Adrenal gland (tissue), 12 donors: Measurements from ENCODE around the gene ETV1. TPM values are rescaled to one million over a fixed set of nuclear protein-coding genes. Genes with fewer than 3 reads are reported as not detected.
A peak's percentile ranks its signal among the peaks of the same experiment; 100 is the strongest.

Experiments used
- DNase-seq, 7 donors: peaks; one replicate each; pipeline ENCODE4 v3.0.0-alpha.2; 2019 to 2020
- H3K27ac ChIP-seq, 5 donors: fragments of 200-600 bp; sonication (generic) in 4 of 5; 1 replicate in 3 of 5; 2 replicates in 2 of 5; pipeline versions ENCODE4 v1.5.1 to v1.8.0; 2016 to 2020; ENCODE audit warnings: mild to moderate bottlenecking in 1 of 5
- H3K27me3 ChIP-seq: fragments of 200-600 bp; 2 replicates; pipeline ENCODE4 v1.8.0; 2021
- H3K36me3 ChIP-seq, 2 donors: fragments of 200-600 bp; replicated peaks in 1 of 2; 1 replicate in 1 of 2; 2 replicates in 1 of 2; pipeline versions ENCODE4 v1.5.1 to v1.8.0; 2018 to 2022
- H3K4me1 ChIP-seq, 2 donors: fragments of 200-600 bp; replicated peaks in 1 of 2; 1 replicate in 1 of 2; 2 replicates in 1 of 2; pipeline versions ENCODE4 v1.5.1 to v1.8.0; 2018 to 2021
- H3K4me3 ChIP-seq, 4 donors: fragments of 200-600 bp; sonication (generic) in 3 of 4; one replicate each; pipeline ENCODE4 v1.5.1; 2016 to 2018
- H3K9me3 ChIP-seq, 3 donors: fragments of 200-600 bp; sonication (generic) in 1 of 3; replicated peaks in 1 of 3; 1 replicate in 2 of 3; 2 replicates in 1 of 3; pipeline versions ENCODE4 v1.5.1 to v1.8.0; 2016 to 2021
- CTCF ChIP-seq, 6 experiments: fragments of 450-650 bp in 4 of 6; fragments of 200-600 bp in 2 of 6; sonication (generic) in 1 of 6; IDR thresholded peaks; 1 replicate in 5 of 6; 2 replicates in 1 of 6; pipeline versions ENCODE4 v1.5.1 to v1.8.0; 2016 to 2021; ENCODE audit warnings: antibody characterized with exemption in 6 of 6, mild to moderate bottlenecking in 2 of 6, moderate library complexity in 1 of 6
- POLR2A ChIP-seq, 2 donors: fragments of 450-650 bp; IDR thresholded peaks; one replicate each; pipeline ENCODE4 v1.6.1; 2017; ENCODE audit warnings: antibody characterized with exemption in 2 of 2, mild to moderate bottlenecking in 2 of 2, moderate library complexity in 1 of 2
- WGBS, 4 donors: extraction: QIAGEN DNeasy Blood & Tissue Kit in 2 of 4; methylation state at CpG; one replicate each; pipeline versions ENCODE4 v1.1.5 to v1.1.7; 2013 to 2017; 5-methylcytosine and 5-hydroxymethylcytosine counted together
- intact Hi-C, 2 donors: fragments of 100-400 bp; cut with DNase I; formaldehyde crosslinking; loops; one replicate each; pipeline versions ENCODE4 v1.14.1 to v1.15.0; 2022 to 2023
- polyA plus RNA-seq, 3 donors: library from polyadenylated mRNA; stranded (reverse); fragments of 200-250 nt in 2 of 3; fragments of 350-450 nt in 1 of 3; fragmentation: Illumina TruSeq in 1 of 3; extraction: RNeasy Lipid Tissue Mini Kit (QIAGEN cat#74804) in 1 of 3; gene quantifications; one replicate each; pipeline ENCODE4 v1.2.3, GENCODE V29; 2013 to 2014
- total RNA-seq, 9 donors: library from RNA; depleted of rRNA in 4 of 9; stranded (reverse); fragments of >200 nt in 4 of 9; fragments of 120-200 nt in 1 of 9; fragmentation: NEBNext Ultra II Directional in 1 of 9; extraction: Animal tissue kit (Norgen Biotek cat#: 25700) in 1 of 9; gene quantifications; one replicate each; pipeline versions ENCODE4 v1.1.0 to v1.2.4, GENCODE V29; 2013 to 2023
- donor health status: healthy with polysubstance abuse.
- donor health status: Bipolar disorder and iron deficiency.
- donor health status: DM: yes; HTN: yes; CAD: no.
- donor health status: DM: no; HTN: no; CAD: no.
- donor health status: DM: no; HTN: no; CAD: no.
- donor health status: DM: yes; HTN: yes; CAD: no.

ETV1 gene
- total and polyA plus RNA-seq, 12 donors: 12.1 to 80.0 (median 34.0) TPM

GRCh38 chr7:13992596-13992964, 3.1 kb upstream of the ETV1 start:
- WGBS, 4 donors: 30 to 38% (median 34%) methylated on average over 1 of the region's 1 CpG
- Histone ChIP-seq H3K9me3 (no peaks in the 10 kb centered on the region), H3K27me3 (no peaks in the 10 kb centered on the region), H3K27ac (peak overlapping the region; percentile 55 to 95 (median 87)), H3K36me3 (no peaks in the 10 kb centered on the region), H3K4me1 (peaks cover 13 to 18% of the 10 kb centered on the region in 2 donors), H3K4me3 (no peak overlapping the region)
- TF ChIP-seq CTCF (IDR thresholded peaks at IDR 0.05): no peak
- no peak for TF ChIP-seq POLR2A (IDR thresholded peaks at IDR 0.05)
- intact Hi-C loops: no loop called here
- peak in 2 of 7 donors; percentile 20 to 33 for DNase-seq

GRCh38 chr7:13991791-13992595, 2.5 kb upstream of the ETV1 start:
- Histone ChIP-seq H3K4me1 (peaks cover 13 to 18% of the 10 kb centered on the region in 2 donors), H3K27me3 (no peaks in the 10 kb centered on the region), H3K27ac (peak overlapping the region; percentile 55 to 95 (median 87)), H3K36me3 (no peaks in the 10 kb centered on the region), H3K9me3 (no peaks in the 10 kb centered on the region), H3K4me3 (peak overlapping the region in 2 of 4 donors; percentile 0 to 88)
- intact Hi-C loops: no loop called here
- TF ChIP-seq POLR2A (IDR thresholded peaks at IDR 0.05) (peak in 1 of 2 donors; percentile 20), CTCF (IDR thresholded peaks at IDR 0.05) (no peak)
- WGBS, 4 donors: 40 to 52% (median 45%) methylated on average over 12 of the region's 12 CpGs
- no peak for DNase-seq

DNA sequence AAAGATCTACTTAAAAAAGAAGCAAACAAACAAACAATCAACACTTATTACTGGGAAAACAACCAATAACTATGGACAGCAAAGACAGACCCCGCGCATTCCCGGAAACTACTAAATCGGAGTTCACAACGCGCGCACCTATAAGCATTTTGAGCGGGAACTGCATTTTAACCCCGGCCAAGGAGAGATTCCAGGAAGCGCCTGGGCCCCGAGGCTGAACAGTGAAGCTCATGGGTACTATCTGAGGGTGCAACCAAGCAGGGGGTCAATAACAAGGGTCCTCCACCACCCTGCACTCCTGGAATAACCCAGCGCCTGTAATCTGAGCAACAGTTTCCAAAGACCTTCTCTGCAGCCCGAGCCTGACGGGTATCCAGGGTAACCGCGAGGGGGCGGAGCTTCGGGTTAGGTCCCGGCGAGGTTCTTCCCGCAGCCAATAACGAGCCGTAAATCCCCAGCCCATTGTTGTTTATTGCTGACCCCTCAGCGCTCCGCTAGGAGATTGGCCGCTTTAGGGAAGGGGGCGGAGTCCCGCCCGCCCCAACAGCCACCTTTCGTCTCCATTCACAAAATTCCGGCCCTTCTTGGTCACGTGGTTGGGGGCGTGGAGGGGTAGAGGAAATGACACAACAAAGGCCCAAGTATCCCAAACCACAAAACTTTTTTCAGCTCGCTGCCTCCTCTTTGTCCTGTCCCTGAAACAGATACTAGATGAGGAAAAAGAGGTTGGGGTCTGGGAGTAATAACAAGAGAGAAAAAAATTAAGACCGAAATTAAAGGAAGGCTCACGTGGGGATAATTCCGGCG, 1.7 kb upstream of the ETV1 start:
- peak overlapping the region in 3 of 4 donors; percentile 14 to 88 (median 67) for H3K4me3 ChIP-seq
- H3K4me1 ChIP-seq: peaks cover 13 to 18% of the 10 kb centered on the region in 2 donors
- WGBS, 4 donors: 0 to 1% (median 0%) methylated on average over 27 to 38 of the region's 38 CpGs
- H3K27ac ChIP-seq: peak overlapping the region; percentile 87 to 95 (median 91)
- peak in 3 of 6 experiments; percentile 14 to 37 (median 14) for TF ChIP-seq CTCF (IDR thresholded peaks at IDR 0.05)
- peak in 1 of 2 donors; percentile 82 for TF ChIP-seq POLR2A (IDR thresholded peaks at IDR 0.05)
- no peaks in the 10 kb centered on the region for H3K27me3 ChIP-seq
- DNase-seq: peak; percentile 96 to 99 (median 98)
- no peaks in the 10 kb centered on the region for H3K9me3 ChIP-seq
- intact Hi-C loops: no loop called here
- H3K36me3 ChIP-seq: no peaks in the 10 kb centered on the region

GRCh38 chr7:13990319-13990983, 985 bp upstream of the ETV1 start:
- TF ChIP-seq POLR2A (IDR thresholded peaks at IDR 0.05) (peak; percentile 38 to 70), CTCF (IDR thresholded peaks at IDR 0.05) (no peak)
- intact Hi-C loops: no loop called here
- DNase-seq: peak; percentile 56 to 83 (median 67)
- peaks cover 13 to 18% of the 10 kb centered on the region in 2 donors for H3K4me1 ChIP-seq
- H3K27me3 ChIP-seq: no peaks in the 10 kb centered on the region
- H3K9me3 ChIP-seq: no peaks in the 10 kb centered on the region
- peak overlapping the region; percentile 87 to 95 (median 91) for H3K27ac ChIP-seq
- H3K36me3 ChIP-seq: no peaks in the 10 kb centered on the region
- 0 to 1% (median 1%) methylated on average over 20 to 24 of the region's 24 CpGs for WGBS, 4 donors
- peak overlapping the region in 3 of 4 donors; percentile 67 to 88 (median 81) for H3K4me3 ChIP-seq
